HG02840 (cell line): ENCODE data around the gene MTG1.

Source experiments
- ATAC-seq: cut with Tn5 transposase; IDR thresholded peaks from one replicate; pipeline ENCODE4 v1.9.1; 2021; ENCODE audit warnings: mild to moderate bottlenecking, moderate library complexity, moderate number of reproducible peaks; ENCODE audit not compliant: unreplicated experiment, low FRiP score

The MTG1 gene

DNA sequence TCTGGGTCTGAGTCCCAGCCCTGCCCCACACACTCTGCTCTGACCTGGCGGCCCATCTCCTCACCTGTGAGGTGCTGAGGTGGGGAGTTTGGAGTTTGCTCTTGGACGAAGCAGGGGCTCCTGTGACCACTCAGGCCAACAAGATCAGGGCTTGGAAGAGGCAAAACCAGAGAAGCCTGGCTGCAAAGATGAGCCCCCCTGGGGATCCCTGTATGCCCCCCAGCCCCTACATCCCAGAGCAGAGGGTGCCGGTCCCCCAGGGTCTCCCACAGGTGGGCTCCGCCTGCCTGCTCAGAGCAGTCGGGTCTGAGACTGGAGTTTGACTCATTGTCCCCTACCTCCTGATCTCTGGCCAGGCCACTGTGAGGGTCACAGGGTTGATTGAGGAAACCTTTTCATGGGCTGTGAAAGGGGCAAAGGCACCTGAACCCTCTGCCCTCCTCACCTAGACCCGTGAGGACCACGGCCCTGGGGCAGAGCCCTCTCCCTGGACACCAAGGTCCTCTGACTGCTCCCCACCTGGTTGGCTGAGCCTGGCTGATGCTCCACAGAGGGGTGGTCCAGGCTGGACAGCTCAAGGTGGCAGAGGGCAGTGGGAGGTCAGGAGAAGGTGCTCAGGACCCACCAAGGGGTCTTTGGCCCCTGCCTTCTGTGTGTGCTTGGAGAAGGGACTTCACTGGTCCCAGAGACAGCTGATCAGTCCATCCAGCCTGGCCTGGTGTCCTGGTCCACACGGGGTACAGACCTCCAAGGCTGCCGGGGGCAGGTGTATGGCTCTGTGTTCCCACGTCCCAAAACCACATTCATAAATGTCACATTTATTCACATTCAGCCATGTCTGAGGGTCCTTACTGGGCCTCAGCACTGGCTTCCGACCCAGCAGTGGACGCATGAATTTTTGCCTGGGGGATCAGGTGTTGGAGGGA, 50.6 kb downstream of the MTG1 start:
- no peak for ATAC-seq

DNA sequence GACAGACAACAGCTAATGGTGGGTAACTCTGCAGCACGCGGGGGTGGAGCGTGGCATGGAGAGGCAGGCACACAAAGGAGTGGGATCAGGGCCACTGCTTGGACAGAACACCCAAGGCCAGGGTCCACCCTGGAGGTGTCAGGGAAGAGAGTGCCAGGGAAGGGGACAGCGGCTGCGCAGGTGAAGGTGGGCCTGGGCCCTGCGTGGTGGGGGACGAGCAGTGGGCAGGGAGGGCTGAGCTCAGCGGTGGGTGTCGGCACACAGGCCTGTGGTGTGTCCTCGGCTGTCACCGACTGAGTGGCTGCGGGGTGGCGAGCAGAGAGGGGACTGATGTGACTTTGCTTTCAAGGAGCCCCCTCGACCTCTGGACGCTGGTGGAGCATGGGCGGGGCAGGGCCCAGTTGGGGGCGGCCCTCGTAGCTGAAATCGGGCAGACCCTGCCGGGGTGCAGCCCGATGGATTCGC, 51.3 kb downstream of the MTG1 start:
- ATAC-seq = no peak

DNA sequence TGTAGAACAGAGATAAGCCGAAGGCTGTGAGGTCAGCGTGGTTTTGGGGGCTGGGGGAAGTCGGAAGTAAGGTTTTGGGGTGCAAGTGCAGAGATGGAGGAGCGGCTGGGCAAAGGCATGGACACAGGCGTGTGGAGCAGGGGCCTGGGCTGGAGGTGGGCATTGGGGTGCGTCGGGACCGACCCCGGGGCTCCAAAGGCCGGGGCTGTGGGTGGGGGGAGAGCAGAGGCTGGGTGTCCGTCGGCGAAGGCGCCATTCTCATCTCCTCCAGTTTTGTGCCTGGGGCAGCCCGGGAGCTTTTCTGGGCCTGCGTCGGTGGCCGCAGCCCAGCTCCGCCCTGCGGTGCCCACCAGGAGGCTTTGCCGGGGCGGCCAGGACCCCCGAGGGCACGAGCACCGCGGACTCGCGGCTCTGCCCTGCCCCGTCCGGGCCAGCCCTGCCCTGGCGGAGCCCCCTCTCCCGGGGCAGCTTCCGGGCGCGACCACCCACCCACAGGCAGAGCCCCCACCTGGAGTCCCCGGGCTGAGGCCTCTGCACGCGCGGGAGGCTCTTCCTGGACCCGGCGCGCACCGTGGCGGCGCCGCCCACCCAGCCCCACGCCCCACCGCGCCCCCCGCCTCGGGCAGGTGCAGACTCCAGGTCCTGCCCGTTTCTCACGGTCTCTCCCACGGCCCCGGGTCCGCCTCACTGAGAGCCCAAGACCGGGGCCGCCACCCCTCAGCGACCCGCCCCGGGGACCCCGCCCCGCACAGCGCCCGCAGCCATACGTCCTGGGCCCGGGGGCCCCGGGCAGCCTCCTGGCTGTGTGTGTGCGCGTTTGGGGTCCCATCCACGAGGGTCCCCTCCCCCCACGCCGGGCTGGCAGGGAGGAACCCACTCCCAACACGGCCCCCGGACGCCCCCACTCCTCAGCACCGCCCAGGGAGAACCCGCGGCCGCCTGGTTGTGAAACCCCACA, 52.1 kb downstream of the MTG1 start:
- no peak for ATAC-seq

DNA sequence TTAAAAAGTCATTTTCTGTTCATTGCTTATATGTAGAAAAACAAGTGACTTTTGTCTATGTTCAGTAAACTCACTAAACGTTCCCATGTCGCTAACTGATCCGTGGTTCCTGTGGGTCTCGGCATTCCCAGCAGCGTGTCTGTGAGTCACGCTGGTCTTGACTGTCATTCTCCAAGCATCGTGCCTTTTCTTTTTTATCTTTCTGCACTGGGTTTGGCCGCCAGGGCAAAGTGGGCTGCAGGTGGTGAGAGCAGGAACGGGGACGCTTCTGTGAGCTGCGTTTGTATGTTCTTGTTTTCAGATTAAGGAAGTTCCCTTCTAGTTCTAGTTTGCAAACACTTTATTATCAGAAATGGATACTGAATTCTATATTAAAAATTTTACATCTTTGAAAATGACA, 53.0 kb downstream of the MTG1 start:
- ATAC-seq = no peak

DNA sequence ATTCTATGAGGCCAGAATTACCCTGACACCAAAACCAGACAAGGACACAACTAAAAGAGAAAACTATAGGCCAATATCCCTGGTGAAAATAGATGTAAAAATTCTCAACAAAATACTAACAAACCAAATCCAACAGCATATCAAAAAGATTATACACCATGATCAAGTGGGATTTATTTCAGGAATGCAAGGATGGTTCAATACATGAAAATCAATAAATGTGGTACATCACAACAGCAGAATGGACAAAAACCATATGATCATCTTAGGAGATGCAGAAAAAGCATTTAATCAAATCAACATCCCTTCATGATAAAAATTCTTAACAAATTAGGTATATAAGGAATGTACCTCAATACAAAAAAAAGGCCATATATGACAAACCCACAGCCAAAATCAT, 54.2 kb downstream of the MTG1 start:
- no peak for ATAC-seq

DNA sequence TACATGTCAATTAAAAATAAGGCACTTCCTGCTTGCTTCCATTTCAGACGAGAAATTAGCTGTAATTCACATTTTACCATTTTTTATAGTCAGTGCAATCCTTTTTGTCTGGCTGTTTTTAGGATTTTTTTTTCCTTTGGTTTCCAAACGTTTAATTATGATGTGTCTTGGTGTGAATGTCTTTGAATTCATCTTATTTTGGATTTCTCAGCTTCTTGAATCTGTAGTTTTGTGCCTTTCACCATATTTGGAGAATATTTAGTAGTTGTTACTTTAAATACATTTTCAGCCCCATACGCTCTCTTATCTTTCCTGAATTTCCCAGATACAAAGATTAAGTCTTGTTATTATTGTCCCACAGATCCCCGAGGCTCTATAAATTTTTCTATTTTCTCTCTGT, 57.4 kb downstream of the MTG1 start:
- no peak for ATAC-seq

DNA sequence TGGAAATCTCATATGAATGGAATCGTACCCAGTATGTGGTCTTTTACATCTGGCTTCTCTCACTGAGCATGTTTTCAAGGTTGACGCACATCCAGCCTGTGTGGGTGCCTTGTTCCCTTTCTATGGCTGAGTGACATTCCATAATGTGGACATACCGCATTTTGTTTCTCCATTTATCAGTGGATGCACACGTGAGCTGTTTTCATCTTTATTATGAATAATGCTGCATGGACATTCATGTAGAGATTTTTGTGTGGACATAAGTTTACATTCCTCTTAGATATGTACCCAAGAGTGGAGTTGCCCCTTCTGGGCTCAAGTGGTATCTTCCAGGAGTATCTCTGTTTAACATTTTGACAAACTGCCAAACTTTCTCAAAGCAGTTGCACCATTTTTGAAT, 58.5 kb downstream of the MTG1 start:
- ATAC-seq = no peak

DNA sequence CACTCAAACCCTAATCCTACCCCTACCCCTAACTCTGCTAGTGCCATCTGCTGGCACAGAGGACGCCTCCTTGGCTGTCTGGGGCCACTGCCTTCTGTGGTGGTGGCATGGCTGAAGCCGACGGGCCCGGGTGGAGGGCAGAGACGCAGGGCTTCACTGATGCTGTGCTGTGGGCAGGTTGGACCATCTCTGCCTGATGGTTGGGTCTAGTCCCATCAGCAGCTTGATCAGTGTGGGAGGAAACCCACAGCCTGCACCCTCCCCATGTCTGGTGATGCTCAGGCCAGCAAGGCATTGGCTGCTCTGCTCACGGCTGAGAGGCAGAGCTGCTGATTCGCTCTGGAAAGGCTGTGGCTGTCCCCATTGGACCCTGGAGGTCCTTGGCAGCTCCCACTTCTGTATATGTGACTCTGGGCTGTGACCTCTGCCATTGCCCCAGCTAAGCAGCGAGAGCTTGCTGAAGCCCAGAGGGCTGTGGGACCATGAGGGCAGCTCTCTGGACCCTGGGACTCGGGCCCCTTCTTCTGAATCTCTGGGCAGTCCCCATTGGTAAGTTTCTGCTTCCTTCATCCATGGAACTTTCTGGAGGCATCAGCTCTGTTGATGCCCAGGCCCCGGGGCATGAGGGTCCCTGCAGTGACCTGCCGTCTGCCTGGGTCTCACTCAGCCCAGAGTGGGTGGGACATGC, 59.7 kb downstream of the MTG1 start, which contains the start of gene SCART1:
TSS of gene SCART1 (plus strand) at position 430 of the 688 bp plus-strand sequence. CDS start at position 483, 53 bp downstream.
- no peak for ATAC-seq

DNA sequence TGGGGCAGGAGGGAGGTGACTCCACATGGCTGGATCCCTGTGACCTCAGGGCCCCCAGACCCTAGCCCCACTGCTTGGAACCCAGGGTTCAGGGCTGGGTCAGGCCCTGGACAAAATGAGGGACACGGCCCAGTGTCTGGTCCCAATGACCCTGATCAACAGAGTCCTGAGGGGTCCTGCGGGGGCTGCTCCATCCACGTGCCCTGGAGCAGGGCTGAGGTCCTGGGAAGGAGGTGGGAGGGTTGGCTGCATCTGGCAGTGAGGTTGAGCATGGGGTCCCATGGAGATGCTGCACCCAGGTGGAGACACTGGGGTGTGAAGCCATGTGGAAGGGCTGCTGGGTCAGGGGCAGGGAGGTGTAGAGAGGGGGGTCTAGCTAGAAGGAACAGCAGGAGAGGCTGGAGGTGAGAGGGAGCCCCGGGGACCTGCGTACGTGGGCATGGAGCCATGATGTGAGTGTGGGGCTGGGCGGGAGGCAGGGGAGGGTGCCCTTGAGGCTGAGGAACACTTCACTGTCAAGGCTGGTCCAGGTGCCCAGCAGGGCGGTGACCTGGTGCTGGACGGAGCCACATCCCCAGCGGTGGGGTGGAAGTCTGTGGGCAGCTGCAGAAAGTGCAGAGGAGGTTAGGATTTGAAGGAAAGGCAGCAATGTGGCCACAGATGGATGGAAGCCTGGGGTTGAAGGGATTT, 60.4 kb downstream of the MTG1 start:
- ATAC-seq = no peak

DNA sequence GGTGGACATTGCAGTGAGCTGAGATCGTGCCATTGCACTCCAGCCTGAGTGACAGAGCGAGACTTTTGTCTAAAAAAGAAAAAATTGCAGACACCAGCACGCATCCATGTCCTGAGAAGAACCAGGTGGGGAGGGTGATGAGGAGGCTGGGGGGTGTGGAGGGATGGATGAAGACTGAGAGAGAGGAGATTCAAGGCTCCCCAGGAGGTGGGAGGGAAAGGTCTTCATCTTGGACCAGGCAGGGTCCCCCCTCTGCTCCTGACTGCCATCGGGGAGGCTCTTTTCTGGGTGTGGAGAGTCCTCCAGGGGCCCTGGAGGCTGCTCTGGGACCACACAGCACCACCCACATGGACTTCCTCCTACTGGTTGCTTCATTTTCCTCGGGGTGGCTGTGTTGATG, 61.2 kb downstream of the MTG1 start:
- no peak for ATAC-seq

DNA sequence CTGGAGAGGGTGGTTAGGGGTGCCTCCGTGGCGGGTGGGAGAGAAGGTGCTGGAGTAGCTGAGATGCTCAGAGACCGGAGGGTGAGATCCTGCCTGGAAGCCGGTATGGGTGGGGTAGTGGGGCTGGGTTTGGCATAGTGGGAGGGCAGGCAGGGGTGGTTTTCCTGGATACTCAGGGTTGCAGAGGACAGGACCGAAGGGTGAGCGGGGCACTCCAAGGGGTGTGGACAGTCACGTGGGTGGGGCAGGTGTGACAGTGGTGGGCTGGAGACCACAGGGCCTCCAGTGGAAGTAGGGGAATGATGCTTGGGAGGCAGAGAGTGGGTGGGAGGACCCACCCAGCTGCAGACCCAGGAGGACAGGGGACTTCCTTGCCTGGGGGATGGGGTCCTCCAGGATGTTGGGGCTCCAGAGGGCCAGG, 61.7 kb downstream of the MTG1 start:
- no peak for ATAC-seq

DNA sequence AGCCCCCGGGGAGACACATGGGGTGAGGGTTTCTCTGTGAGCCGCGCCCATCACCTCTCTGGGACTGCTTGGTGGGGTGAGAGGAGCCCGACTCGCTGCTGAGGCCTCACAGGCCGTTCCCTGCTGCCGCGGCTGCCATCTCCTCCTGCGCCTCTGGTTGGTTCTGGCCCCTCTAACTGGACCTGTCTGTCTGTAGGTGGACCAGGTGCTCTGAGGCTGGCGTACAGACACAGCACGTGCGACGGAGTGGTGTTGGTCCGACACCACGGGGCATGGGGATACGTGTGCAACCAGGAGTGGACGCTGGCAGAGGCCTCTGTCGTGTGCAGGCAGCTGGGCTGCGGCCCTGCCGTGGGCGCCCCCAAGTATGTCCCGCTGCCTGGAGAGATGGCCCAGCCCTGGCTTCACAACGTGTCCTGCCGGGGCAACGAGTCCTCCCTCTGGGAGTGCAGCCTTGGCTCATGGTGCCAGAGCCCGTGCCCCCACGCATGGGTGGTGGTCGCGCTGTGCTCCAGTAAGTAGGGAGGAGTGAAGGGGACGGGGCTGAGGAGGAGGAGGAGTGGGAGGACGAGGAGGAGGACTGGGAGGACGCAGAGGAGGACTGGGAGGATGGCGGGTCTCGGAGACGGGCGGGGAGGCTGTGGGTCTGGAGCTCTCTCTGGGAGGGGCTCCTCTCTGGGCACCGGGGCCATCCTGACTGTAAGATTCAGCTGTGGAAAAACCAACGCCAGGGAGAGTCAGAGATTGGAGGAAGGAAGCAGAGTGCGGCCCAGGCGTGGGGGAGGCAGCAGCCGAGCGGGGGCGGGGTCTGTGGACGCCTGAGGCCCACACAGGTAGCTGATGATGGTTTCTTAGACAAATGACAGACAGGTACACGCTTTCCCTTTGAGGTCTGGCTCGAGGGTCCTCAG, 62.3 kb downstream of the MTG1 start:
- ATAC-seq = no peak

DNA sequence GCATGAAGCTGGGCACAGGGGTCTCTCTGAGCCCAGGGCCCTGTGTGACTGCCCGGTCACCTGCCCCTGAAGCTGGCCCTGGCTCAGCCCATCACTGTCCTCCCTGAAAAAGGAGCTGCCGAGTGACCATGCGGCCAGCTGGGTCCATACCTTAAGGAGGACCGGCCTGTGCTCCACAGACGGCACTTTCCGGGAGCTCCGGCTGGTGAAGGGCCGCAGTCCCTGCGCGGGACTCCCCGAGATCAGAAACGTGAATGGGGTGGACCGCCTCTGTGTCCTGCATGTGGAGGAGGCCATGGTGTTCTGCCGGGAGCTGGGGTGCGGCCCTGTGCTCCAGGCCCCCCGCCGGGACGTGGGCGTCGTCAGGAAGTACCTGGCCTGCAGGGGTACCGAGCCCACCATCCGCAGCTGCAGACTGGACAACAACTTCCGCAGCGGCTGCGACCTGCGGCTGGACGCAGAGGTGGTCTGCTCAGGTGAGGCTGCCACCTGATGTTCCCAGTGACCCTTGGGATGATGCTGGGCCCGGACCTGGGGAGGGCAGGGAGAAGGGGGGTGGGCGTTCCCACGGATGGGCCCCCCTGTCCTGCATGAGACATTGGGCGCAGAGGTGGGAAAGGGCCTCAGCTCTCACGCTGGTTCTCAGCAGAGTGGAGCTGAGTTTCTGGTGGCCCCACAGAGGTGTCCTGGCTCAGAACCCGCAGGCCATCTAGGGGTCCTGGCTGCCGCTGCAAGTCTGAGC, 63.3 kb downstream of the MTG1 start:
- no peak for ATAC-seq

DNA sequence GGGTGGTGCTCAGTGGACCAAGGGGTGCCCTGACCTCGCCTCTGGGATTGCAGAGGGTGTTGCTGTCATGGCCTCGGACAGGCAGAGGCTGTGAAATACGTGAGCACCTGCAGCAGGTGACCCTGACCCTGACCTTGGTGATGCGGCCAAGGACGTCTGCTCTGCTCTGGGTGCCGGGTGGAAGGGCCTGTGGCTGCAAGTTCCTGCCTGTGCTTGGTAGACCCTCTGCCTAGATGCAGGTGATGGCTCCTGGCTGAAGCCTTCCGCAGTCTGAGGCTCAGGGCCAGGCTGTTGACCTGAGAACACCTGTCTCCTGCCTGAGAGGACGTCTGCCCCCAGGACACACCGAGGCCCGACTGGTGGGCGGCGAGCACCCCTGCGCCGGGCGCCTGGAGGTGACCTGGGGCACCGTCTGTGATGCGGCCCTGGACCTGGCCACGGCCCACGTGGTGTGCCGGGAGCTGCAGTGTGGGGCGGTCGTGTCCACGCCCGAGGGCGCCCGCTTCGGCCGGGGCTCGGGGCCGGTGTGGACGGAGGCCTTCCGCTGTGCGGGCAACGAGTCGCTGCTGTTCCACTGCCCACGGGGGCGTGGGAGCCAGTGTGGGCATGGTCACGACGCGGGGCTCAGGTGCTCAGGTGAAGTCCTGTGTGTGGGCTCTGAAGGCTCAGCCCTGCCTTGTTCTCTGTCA, 64.2 kb downstream of the MTG1 start:
- no peak for ATAC-seq

DNA sequence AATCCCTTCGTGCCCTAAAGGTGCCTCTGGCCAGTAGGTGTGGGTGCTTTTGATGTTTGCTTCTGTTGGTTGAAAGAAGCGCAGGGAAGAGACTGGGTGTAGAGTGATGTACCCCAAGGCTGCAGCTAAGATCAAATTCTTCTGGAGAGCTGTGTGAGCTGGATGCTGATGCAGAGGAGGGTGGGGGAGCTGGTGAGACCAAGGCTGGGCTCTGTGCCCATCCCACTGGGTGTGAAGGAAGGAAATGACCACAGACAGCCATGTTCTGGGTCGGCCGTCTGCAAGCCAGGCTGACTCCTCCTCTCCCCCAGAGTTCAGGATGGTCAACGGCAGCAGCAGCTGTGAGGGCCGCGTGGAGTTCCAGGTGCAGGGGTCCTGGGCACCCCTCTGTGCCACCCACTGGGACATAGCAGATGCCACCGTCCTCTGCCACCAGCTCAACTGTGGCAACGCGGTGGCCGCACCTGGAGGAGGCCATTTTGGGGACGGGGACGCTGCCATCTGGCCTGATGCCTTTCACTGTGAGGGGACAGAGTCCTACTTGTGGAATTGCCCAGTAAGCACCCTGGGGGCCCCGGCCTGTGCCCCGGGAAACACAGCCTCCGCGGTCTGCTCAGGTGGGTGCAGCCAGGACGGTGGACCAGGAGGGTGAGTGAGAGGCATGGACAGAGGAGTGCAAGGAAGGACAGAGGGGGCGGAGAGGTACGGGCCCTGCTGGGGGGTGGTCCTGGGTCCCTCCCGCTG, 64.9 kb downstream of the MTG1 start:
- ATAC-seq = no peak

DNA sequence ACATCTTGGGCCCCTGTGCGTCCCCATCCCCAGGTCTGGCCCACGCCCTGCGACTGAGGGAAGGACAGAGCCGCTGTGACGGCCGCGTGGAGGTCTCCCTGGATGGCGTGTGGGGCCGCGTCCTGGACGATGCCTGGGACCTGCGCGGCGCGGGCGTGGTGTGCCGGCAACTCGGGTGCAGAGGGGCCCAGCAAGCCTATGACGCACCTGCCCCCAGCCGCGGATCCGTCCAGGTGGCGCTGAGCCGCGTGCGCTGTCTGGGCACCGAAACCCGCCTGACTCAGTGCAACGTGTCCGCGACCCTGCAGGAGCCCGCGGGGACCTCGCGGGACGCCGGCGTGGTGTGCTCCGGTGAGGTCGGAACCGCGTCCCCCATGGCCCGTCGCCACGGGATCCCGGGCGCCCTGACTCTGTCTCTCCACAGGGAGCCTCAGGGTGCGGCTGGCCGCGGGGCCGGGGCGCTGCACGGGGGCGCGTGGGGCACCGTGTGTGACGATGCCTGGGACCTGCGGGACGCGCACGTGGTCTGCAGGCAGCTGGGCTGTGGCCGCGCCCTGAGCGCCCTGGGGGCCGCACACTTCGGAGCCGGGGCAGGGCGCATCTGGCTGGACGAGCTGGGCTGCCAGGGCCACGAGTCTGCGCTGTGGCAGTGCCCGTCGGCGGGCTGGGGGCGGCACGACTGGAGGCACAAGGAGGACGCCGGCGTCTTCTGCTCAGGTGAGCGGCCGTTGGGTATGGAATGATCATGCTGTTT, 65.7 kb downstream of the MTG1 start:
- no peak for ATAC-seq
